Lower leg skin (tissue), 4 donors: ENCODE measurements around the gene ABCD1. TPM values are rescaled to one million over a fixed set of nuclear protein-coding genes. Genes with fewer than 3 reads are reported as not detected.
"Not testable (repeated sequence)": the region's sequence is repeated elsewhere in the genome, so short reads cannot be mapped to it uniquely, and the experiment has no call there.

Source experiments
- DNase-seq, 2 donors: peaks; one replicate each; pipeline ENCODE4 v3.0.0-alpha.2; 2019; ENCODE audit warnings: low spot score in 2 of 2
- H3K4me3 ChIP-seq: fragments of 200-600 bp; sonication (generic); 2 replicates; pipeline ENCODE4 v1.5.1; 2017; ENCODE audit warnings: mild to moderate bottlenecking, low read depth; ENCODE audit not compliant: poor library complexity, severe bottlenecking
- CTCF ChIP-seq, 3 donors: fragments of 450-650 bp; IDR thresholded peaks; one replicate each; pipeline ENCODE4 v1.5.1; 2016; ENCODE audit warnings: antibody characterized with exemption in 3 of 3, mild to moderate bottlenecking in 3 of 3, moderate library complexity in 2 of 3
- POLR2A ChIP-seq, 2 donors: fragments of 450-650 bp; IDR thresholded peaks; one replicate each; pipeline ENCODE4 v1.6.1; 2016 to 2017; ENCODE audit warnings: antibody characterized with exemption in 2 of 2, mild to moderate bottlenecking in 1 of 2, moderate library complexity in 1 of 2
- WGBS, 2 donors: methylation state at CpG; one replicate each; pipeline ENCODE4 v1.1.5; 2018; 5-methylcytosine and 5-hydroxymethylcytosine counted together
- intact Hi-C: fragments of 100-400 bp; cut with DNase I; formaldehyde crosslinking; loops from one replicate; pipeline ENCODE4 v1.15.0; 2023; ENCODE audit warnings: low total_unique reads
- total RNA-seq, 4 donors: library from RNA; depleted of rRNA; stranded (reverse); fragments of >200 nt; gene quantifications; one replicate each; pipeline ENCODE4 v1.1.0, GENCODE V29; 2016

Gene ABCD1
- total RNA-seq, 4 donors from 2014 or later, result 5.0 to 9.3 (median 7.4) TPM

DNA sequence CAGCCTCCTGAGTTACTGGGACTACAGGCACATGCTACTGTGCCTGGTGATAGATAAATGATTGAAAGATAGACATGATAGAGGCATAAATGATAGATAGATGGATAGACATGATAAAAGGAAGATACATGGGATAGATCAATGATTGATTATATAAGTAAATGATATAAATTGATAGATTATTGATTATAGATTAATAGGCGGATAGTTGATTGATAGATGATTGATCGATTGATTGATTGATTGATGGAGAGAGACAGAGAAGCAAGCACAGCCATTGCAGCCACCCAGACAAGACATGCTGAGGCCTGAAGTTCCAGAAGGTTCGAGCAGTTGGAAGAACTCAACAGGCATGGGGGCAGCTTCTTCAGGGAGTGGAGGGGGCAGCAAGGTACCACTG is 21.7 kb downstream of the ABCD1 start:
- intact Hi-C loops, result no loop called here
- WGBS, 2 donors, result 82 to 89% methylated on average over 3 of the region's 3 CpGs
- TF ChIP-seq CTCF (IDR thresholded peaks at IDR 0.05) (no peak), POLR2A (IDR thresholded peaks at IDR 0.05) (no peak)
- DNase-seq, result no peak
- no peak overlapping the region for H3K4me3 ChIP-seq

GRCh38 chrX:153746991-153747390 is 22.3 kb downstream of the ABCD1 start:
- intact Hi-C loops, H3K4me3 ChIP-seq, DNase-seq: not testable (repeated sequence)
- WGBS, 2 donors, result 35 to 66% methylated on average over 6 of the region's 6 CpGs

DNA sequence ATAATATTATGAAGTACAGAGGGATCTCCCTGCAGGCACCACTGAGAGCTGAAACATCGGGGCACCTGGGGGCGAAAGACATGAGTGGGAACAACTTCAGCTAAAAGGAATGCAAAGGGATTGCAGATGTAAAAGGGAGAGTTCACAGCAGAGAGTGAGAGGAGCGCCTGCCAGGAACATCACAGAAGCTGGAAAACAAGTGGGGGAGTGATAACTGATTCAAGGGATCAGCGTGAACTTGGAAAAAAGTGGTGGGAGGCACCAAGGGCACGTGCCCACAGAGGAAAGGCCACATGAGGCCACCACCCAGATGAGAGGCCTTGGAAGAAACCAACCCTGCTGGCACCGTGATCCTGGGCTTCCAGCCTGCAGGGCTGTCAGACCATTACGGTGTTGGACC is 24.4 kb downstream of the ABCD1 start:
- H3K4me3 ChIP-seq, intact Hi-C loops, DNase-seq: not testable (repeated sequence)
- 82 to 85% methylated on average over 7 of the region's 7 CpGs for WGBS, 2 donors

DNA sequence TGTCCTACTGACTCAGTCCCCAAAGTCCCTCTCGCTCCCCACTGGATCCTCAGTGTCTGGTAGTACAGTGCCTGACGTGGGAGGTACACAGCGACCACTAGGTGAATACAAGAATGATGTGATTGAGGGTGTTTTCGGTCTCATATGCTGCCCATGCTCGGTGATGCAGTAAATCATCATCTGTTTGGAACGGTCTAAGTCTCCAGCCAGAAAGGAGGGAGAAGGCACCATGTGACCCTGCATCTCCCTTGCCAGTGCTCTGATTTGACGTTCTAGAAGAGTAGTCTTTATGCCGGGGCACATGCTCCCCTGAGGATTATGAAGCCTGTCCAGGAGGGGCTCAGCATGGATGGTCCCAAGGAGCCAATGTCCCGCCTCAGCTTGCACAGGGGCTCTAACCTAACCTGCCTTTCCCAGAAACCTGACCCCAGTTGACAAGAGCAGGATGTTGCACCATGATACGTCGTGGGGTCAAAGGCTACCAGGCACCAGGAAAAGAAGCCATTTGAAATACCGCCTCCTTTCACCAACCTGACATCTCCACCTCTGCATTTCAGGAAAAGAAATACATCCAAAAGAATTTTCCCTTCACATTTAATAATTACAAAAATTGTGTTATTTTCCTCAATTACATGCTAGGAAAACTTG is 25.6 kb downstream of the ABCD1 start:
- H3K4me3 ChIP-seq, result no peak overlapping the region
- no peak for DNase-seq
- 78 to 82% methylated on average over 11 to 12 of the region's 12 CpGs for WGBS, 2 donors
- no peak for TF ChIP-seq POLR2A (IDR thresholded peaks at IDR 0.05)
- no peak for TF ChIP-seq CTCF (IDR thresholded peaks at IDR 0.05)
- intact Hi-C loops, result no loop called here

DNA sequence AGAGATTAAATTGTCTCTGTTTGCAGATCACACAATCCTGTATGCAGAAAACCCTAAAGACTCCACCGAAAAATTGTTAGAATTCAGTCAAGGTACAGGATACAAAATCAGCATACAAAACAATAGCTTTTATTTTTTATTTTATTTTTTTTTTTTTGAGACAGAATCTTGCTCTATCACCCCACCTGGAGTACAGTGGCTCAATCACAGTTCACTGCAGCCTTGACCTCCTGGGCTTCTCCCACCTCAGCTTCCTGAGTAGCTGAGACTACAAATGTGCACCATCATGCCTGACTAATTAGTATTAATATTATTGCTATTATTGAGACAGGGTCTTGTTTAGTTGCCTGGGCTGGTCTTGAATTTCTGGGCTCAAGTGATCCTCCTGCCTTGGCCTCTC is 30.5 kb downstream of the ABCD1 start:
- 77 to 94% methylated on average over 1 of the region's 1 CpG for WGBS, 2 donors
- no peak for DNase-seq
- H3K4me3 ChIP-seq, result no peak overlapping the region
- intact Hi-C loops, result no loop called here
- TF ChIP-seq CTCF (IDR thresholded peaks at IDR 0.05) (no peak), POLR2A (IDR thresholded peaks at IDR 0.05) (no peak)

DNA sequence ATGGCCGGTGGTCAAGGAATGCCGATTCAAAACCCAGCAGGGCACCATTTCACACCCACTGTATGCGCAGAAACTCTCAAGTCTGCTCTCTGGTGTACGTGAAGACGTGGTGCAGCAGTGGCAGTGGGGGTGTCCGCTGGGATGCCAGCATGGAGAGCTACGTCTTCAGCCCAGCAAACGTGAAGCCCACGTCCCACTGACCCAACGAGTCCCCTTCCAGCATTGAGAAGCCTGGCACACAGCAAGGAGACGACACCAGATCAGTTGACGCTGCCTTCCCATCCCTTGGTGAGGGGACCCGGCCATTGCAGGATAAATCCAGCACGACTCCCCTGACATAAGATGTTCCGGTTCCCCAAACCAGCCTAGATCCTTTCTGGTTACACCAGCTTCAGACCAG is 37.2 kb downstream of the ABCD1 start:
- no peak for TF ChIP-seq POLR2A (IDR thresholded peaks at IDR 0.05)
- no peak for TF ChIP-seq CTCF (IDR thresholded peaks at IDR 0.05)
- DNase-seq, result no peak
- H3K4me3 ChIP-seq, result no peak overlapping the region
- intact Hi-C loops, result loop anchor here (5.0 kb wide), 1 partner anchor 190 kb away; no protein-coding TSS in a partner anchor
- 82 to 88% methylated on average over 6 to 14 of the region's 15 CpGs for WGBS, 2 donors

DNA sequence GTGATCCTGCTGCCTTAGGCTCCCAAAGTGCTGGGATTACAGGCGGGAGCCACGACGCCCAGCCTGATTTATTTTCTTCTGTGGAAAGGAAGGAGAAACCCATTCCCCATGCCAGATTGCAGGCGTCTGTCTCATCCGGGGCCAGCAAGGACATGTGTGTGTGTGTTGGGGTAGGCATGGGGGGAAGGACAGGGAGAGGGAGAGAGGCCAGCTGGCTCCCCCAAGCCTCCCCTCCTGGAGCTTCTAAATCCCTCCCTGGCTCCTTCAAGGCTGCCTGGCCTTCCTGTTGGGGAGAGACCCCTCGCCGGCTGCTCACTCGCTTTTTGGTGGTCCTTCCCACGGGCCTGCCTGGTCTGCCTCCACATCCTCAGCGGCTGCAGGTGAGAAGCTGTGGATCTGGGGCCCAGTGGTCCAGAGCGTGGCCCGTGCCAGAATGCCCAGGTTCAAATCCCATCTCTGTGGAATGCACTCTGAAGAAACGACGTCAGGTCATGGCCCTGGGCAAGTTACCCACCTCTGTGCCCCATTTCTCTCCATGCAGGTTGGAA is 38.0 kb downstream of the ABCD1 start:
- DNase-seq, result no peak
- TF ChIP-seq CTCF (IDR thresholded peaks at IDR 0.05), result no peak
- no peak for TF ChIP-seq POLR2A (IDR thresholded peaks at IDR 0.05)
- WGBS, 2 donors, result 85 to 93% methylated on average over 9 to 14 of the region's 14 CpGs
- intact Hi-C loops, result loop anchor here (5.0 kb wide), 1 partner anchor 190 kb away; no protein-coding TSS in a partner anchor
- H3K4me3 ChIP-seq, result no peak overlapping the region
